Activated B cell treated with CpG ODN at 0.5 μM for 24 hours (primary cell): ENCODE results near the gene TSR3. TPM values are rescaled to one million over a fixed set of nuclear protein-coding genes. Genes with fewer than 3 reads are reported as not detected.

ENCODE experiments used
- ATAC-seq: fragments of 200-7000 bp; cut with Tn5 transposase; one replicate; pipeline ENCODE4 v1.10.0; 2021; ENCODE audit warnings: low read depth, mild to moderate bottlenecking, moderate library complexity
- CTCF ChIA-PET: fragments of 350-600 bp; sonication (Branson Sonifier 250); formaldehyde crosslinking; loops from one replicate; lab custom pipeline; 2021; ENCODE audit warnings: antibody characterized with exemption; lab: Charles Lee
- POLR2A ChIA-PET: fragments of 350-600 bp; sonication (Branson Sonifier 250); formaldehyde crosslinking; loops from one replicate; lab custom pipeline; 2021; ENCODE audit warnings: antibody characterized with exemption; lab: Charles Lee
- DNase-seq: peaks from one replicate; pipeline ENCODE4 v3.0.0; 2022
- H3K27ac Mint-ChIP-seq: one replicate; pipeline ENCODE4 v1.8.0; 2020; ENCODE audit warnings: mixed read lengths
- H3K27me3 Mint-ChIP-seq: one replicate; pipeline ENCODE4 v1.8.0; 2021; ENCODE audit warnings: mixed read lengths
- H3K36me3 Mint-ChIP-seq: one replicate; pipeline ENCODE4 v1.8.0; 2021; ENCODE audit warnings: low read depth, mixed read lengths
- H3K4me1 Mint-ChIP-seq: one replicate; pipeline ENCODE4 v1.8.0; 2021; ENCODE audit warnings: mixed read lengths
- H3K4me3 Mint-ChIP-seq: one replicate; pipeline ENCODE4 v1.8.0; 2020; ENCODE audit warnings: mild to moderate bottlenecking, mixed read lengths
- H3K9me3 Mint-ChIP-seq: one replicate; pipeline ENCODE4 v1.8.0; 2020; ENCODE audit warnings: mixed read lengths
- CTCF ChIP-seq: fragments of 200-600 bp; IDR thresholded peaks from one replicate; pipeline ENCODE4 v1.8.0; 2022; ENCODE audit warnings: antibody characterized with exemption, mild to moderate bottlenecking
- intact Hi-C: fragments of 100-400 bp; cut with micrococcal nuclease; formaldehyde crosslinking; loops from one replicate; pipeline ENCODE4 v1.15.1; 2024
- total RNA-seq: library from RNA; stranded (reverse); gene quantifications from 2 replicates; pipeline ENCODE4 v1.2.3, GENCODE V29; 2022

TSR3 gene
- total RNA-seq, 1 donor from 2014 or later, result 45.3 TPM

GRCh38 chr16:1346422-1347285, 5.0 kb downstream of the TSR3 start:
- Mint-ChIP-seq H3K27me3 (no peaks in the 10 kb centered on the region), H3K9me3 (no peaks in the 10 kb centered on the region), H3K4me1 (peaks cover 31% of the 10 kb centered on the region), H3K4me3 (no peak overlapping the region), H3K27ac (no peak overlapping the region), H3K36me3 (peaks cover 21% of the 10 kb centered on the region)
- DNase-seq, result no peak
- TF ChIP-seq CTCF, result no peak
- ChIA-PET CTCF (no interaction called here), POLR2A (no interaction called here)
- intact Hi-C loops, result no loop called here
- no peak for ATAC-seq

GRCh38 chr16:1345651-1346421, 5.8 kb downstream of the TSR3 start:
- Mint-ChIP-seq H3K36me3 (peaks cover 21% of the 10 kb centered on the region), H3K4me1 (peaks cover 27% of the 10 kb centered on the region), H3K4me3 (no peak overlapping the region), H3K9me3 (no peaks in the 10 kb centered on the region), H3K27ac (no peak overlapping the region), H3K27me3 (no peaks in the 10 kb centered on the region)
- intact Hi-C loops, result no loop called here
- ChIA-PET CTCF (no interaction called here), POLR2A (interaction anchor here (1.4 kb wide), 1 partner anchor 36 kb away, joined by 3 read pairs; the partner anchor contains the start of gene UBE2I)
- TF ChIP-seq CTCF, result no peak
- ATAC-seq (no peak), DNase-seq (no peak)

- Mint-ChIP-seq H3K4me1 (peaks cover 20% of the 10 kb centered on the region), H3K27me3 (no peaks in the 10 kb centered on the region), H3K36me3 (peaks cover 18% of the 10 kb centered on the region), H3K27ac (no peak overlapping the region), H3K4me3 (no peak overlapping the region), H3K9me3 (no peaks in the 10 kb centered on the region)
- TF ChIP-seq CTCF, result no peak
- no peak for DNase-seq
- ATAC-seq, result no peak
- ChIA-PET CTCF (no interaction called here), POLR2A (interaction anchor here (0.6 to 1.4 kb wide), 2 partner anchors 36 to 361 kb away, joined by 3 read pairs; partner anchors contain the start of genes MAPK8IP3 and UBE2I)
- intact Hi-C loops, result no loop called here
Measured at GRCh38 chr16:1345087-1345486, 6.6 kb downstream of the TSR3 start.

- ChIA-PET POLR2A (interaction anchor here (0.5 to 1.4 kb wide), 3 partner anchors 35 to 363 kb away, joined by 3 to 5 read pairs (median 3); partner anchors contain the start of gene UBE2I), CTCF (no interaction called here)
- no peak for DNase-seq
- Mint-ChIP-seq H3K36me3 (peaks cover 15% of the 10 kb centered on the region), H3K4me1 (peaks cover 20% of the 10 kb centered on the region), H3K27ac (no peak overlapping the region), H3K4me3 (no peak overlapping the region), H3K9me3 (no peaks in the 10 kb centered on the region), H3K27me3 (no peaks in the 10 kb centered on the region)
- no peak for TF ChIP-seq CTCF
- intact Hi-C loops, result loop anchor here (5.0 kb wide), 1 partner anchor 428 kb away; the partner anchor contains the start of genes EME2, MRPS34 and NME3
- ATAC-seq, result no peak
Measured at GRCh38 chr16:1344499-1344898, 7.2 kb downstream of the TSR3 start.
